Breast epithelium (tissue), 4 donors: ENCODE measurements around the gene SOS1. TPM values are rescaled to one million over a fixed set of nuclear protein-coding genes. Genes with fewer than 3 reads are reported as not detected.
A peak's percentile ranks its signal among the peaks of the same experiment; 100 is the strongest.

Experiments
- DNase-seq, 2 donors: peaks; one replicate each; pipeline ENCODE4 v3.0.0-alpha.2; 2019; ENCODE audit warnings: low spot score in 2 of 2
- H3K27ac ChIP-seq, 2 donors: fragments of 200-600 bp; sonication (generic) in 1 of 2; one replicate each; pipeline ENCODE4 v1.5.1; 2016 to 2019; ENCODE audit warnings: mild to moderate bottlenecking in 1 of 2
- H3K27me3 ChIP-seq, 2 donors: fragments of 200-600 bp; sonication (generic) in 1 of 2; one replicate each; pipeline versions ENCODE4 v1.5.1 to v1.6.0; 2017 to 2019; ENCODE audit warnings: control low read depth in 1 of 2, mild to moderate bottlenecking in 1 of 2
- H3K36me3 ChIP-seq: fragments of 200-600 bp; one replicate; pipeline ENCODE4 v1.5.1; 2019
- H3K4me1 ChIP-seq, 2 donors: fragments of 200-600 bp; sonication (generic); one replicate each; pipeline ENCODE4 v1.5.1; 2016 to 2019; ENCODE audit warnings: control low read depth in 1 of 2
- H3K4me3 ChIP-seq, 3 donors: fragments of 200-600 bp; sonication (generic); 1 replicate in 2 of 3; 2 replicates in 1 of 3; pipeline ENCODE4 v1.5.1; 2016 to 2019; ENCODE audit warnings: mild to moderate bottlenecking in 3 of 3, moderate library complexity in 2 of 3
- H3K9me3 ChIP-seq, 2 donors: fragments of 200-600 bp; sonication (generic) in 1 of 2; one replicate each; pipeline ENCODE4 v1.5.1; 2016 to 2019; ENCODE audit warnings: control low read depth in 1 of 2
- POLR2A ChIP-seq: fragments of 450-650 bp; IDR thresholded peaks from one replicate; pipeline ENCODE4 v1.6.1; 2016; ENCODE audit warnings: antibody characterized with exemption, mild to moderate bottlenecking, moderate library complexity
- POLR2AphosphoS5 ChIP-seq, 3 donors: sonication (generic); formaldehyde crosslinking; IDR thresholded peaks; one replicate each; pipeline ENCODE4 v1.6.1; 2017; ENCODE audit warnings: antibody characterized with exemption in 3 of 3
- intact Hi-C: fragments of 100-400 bp; cut with DNase I; formaldehyde crosslinking; loops from one replicate; pipeline ENCODE4 v1.15.1; 2023; ENCODE audit warnings: low total_unique reads
- total RNA-seq, 3 donors: library from RNA; depleted of rRNA; stranded (reverse); fragments of >200 nt; gene quantifications; one replicate each; pipeline ENCODE4 v1.1.0, GENCODE V29; 2016
- TF ChIP-seq, protein P1 (sequence below), 3 donors: fragments of 450-650 bp; IDR thresholded peaks; one replicate each; pipeline ENCODE4 v1.5.1; 2016 to 2017; ENCODE audit warnings: antibody characterized with exemption in 3 of 3, mild to moderate bottlenecking in 3 of 3, moderate library complexity in 3 of 3

Gene SOS1
- total RNA-seq, 3 donors from 2014 or later, result 33.4 to 49.0 (median 37.0) TPM

DNA sequence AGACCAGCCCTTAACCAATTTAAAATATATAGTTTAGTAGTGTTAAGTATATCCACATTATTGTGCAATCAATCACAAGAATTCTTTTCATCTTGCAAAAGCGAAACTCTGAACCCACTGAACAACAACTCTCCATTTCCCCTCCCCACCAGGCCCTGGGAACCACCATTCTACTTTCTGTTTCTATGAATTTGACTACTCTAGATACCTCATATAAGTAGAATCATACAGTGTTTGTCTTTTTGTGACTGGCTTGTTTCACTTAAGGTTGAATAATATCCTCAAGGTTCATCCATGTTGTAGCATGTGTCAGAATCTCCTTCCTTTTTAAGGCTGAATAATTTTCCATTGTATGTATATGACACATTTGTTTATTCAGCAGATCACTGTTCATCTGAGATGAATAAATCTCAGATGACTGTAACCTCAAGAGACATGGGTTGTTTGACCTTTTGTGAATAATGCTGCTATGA is 8.1 kb upstream of the SOS1 start:
- no peak for DNase-seq
- no peak overlapping the region for H3K27ac ChIP-seq
- H3K9me3 ChIP-seq, result no peaks in the 10 kb centered on the region
- intact Hi-C loops, result no loop called here
- no peaks in the 10 kb centered on the region for H3K4me1 ChIP-seq
- no peaks in the 10 kb centered on the region for H3K27me3 ChIP-seq
- TF ChIP-seq POLR2AphosphoS5 (IDR thresholded peaks at IDR 0.05) (no peak), POLR2A (no peak)
- TF ChIP-seq, protein P1, sequence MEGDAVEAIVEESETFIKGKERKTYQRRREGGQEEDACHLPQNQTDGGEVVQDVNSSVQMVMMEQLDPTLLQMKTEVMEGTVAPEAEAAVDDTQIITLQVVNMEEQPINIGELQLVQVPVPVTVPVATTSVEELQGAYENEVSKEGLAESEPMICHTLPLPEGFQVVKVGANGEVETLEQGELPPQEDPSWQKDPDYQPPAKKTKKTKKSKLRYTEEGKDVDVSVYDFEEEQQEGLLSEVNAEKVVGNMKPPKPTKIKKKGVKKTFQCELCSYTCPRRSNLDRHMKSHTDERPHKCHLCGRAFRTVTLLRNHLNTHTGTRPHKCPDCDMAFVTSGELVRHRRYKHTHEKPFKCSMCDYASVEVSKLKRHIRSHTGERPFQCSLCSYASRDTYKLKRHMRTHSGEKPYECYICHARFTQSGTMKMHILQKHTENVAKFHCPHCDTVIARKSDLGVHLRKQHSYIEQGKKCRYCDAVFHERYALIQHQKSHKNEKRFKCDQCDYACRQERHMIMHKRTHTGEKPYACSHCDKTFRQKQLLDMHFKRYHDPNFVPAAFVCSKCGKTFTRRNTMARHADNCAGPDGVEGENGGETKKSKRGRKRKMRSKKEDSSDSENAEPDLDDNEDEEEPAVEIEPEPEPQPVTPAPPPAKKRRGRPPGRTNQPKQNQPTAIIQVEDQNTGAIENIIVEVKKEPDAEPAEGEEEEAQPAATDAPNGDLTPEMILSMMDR (IDR thresholded peaks at IDR 0.05), result no peak
- H3K36me3 ChIP-seq, result no peaks in the 10 kb centered on the region
- H3K4me3 ChIP-seq, result no peak overlapping the region

DNA sequence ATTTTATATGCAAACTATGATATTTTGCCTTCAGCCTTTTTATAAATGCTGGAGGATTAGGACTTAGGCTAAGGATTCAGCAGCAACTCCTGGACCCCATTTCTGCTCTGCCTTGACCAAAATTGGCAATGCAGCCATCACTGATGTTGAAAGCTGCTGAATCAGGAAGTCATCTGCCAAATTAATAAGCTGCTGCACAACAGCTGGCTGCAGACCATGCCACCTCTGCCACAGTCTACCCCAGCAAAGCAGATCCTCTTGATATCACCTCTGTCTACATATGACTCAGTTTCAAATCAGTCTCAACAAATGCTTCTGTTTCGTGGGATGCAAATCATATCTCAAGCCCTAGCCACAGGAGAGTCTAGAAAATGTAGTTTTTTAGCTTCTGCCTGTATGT is 7.1 kb upstream of the SOS1 start:
- Histone ChIP-seq H3K9me3 (no peaks in the 10 kb centered on the region), H3K27ac (peak overlapping the region in 1 of 2 donors; percentile 56), H3K27me3 (no peaks in the 10 kb centered on the region), H3K36me3 (no peaks in the 10 kb centered on the region), H3K4me3 (no peak overlapping the region), H3K4me1 (peaks cover 0 to 7% of the 10 kb centered on the region in 2 donors)
- intact Hi-C loops, result no loop called here
- TF ChIP-seq, protein P1 (IDR thresholded peaks at IDR 0.05), result no peak
- TF ChIP-seq POLR2AphosphoS5 (IDR thresholded peaks at IDR 0.05) (no peak), POLR2A (no peak)
- DNase-seq, result no peak

DNA sequence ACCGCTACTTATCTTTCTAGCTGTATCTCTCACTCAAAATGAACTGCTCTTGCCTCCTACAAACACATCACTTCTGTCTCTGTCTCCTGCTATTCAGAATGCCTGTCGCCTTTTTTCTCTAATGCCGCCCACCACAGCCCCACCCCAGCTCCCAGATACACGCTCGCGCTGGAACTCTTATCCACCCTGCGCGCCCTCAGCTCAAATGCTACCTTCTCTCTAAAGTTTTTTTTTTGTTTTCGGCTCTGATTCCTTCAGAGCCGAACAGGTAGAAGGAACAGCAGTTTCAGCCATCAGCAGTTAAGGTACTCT is 3.9 kb upstream of the SOS1 start:
- H3K27ac ChIP-seq, result peak overlapping the region; percentile 92 to 95
- TF ChIP-seq POLR2AphosphoS5 (IDR thresholded peaks at IDR 0.05) (no peak), POLR2A (no peak)
- TF ChIP-seq, protein P1 (IDR thresholded peaks at IDR 0.05), result no peak
- H3K27me3 ChIP-seq, result no peaks in the 10 kb centered on the region
- H3K4me3 ChIP-seq, result peak overlapping the region; percentile 77 to 94 (median 85)
- no peaks in the 10 kb centered on the region for H3K36me3 ChIP-seq
- no peaks in the 10 kb centered on the region for H3K9me3 ChIP-seq
- no peak for DNase-seq
- intact Hi-C loops, result no loop called here
- H3K4me1 ChIP-seq, result peaks cover 0 to 14% of the 10 kb centered on the region in 2 donors

DNA sequence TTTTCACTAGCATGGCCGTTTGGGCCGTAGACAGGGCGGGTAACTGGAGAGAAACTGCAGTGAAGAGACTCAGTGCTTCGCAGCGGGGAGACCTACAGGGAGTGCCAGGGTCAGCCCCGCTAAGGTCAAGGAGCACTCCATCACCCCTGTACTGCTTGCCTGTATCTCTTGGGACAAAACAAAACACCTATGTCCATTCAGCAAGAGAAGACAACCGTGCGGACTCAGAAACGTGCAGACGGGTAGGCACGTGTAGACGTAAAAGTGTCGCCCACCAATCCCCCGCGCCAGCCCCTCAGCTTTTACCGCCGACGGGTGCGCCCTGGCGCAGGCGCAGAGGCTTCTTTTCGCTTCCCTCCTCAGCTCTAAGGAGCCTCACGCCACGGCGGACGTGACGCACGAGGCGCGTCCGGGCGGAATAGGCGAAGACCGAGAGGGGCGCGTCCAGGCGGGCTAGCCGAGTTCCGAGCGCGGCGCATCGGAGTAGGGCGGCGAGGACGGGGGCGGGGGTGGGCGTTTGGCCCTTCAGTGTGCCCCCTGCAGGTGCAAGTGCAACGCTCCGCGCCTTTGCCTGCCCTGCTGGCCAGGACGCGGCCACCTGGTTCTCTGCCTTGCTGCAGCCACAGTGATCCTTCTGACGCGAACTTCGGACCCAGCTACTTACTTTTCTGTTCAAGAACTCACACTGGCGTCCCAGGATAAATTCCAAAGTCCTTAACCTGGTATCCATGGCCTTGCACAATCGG is 3.3 kb upstream of the SOS1 start:
- intact Hi-C loops, result no loop called here
- Histone ChIP-seq H3K4me3 (peak overlapping the region; percentile 77 to 94 (median 85)), H3K4me1 (peaks cover 0 to 14% of the 10 kb centered on the region in 2 donors), H3K36me3 (no peaks in the 10 kb centered on the region), H3K27ac (peak overlapping the region; percentile 92 to 95), H3K27me3 (no peaks in the 10 kb centered on the region), H3K9me3 (no peaks in the 10 kb centered on the region)
- TF ChIP-seq POLR2AphosphoS5 (IDR thresholded peaks at IDR 0.05) (peak; percentile 64 to 85 (median 77)), POLR2A (peak; percentile 78)
- TF ChIP-seq, protein P1 (IDR thresholded peaks at IDR 0.05), result peak in 2 of 3 donors; percentile 24
- peak; percentile 86 to 91 for DNase-seq

DNA sequence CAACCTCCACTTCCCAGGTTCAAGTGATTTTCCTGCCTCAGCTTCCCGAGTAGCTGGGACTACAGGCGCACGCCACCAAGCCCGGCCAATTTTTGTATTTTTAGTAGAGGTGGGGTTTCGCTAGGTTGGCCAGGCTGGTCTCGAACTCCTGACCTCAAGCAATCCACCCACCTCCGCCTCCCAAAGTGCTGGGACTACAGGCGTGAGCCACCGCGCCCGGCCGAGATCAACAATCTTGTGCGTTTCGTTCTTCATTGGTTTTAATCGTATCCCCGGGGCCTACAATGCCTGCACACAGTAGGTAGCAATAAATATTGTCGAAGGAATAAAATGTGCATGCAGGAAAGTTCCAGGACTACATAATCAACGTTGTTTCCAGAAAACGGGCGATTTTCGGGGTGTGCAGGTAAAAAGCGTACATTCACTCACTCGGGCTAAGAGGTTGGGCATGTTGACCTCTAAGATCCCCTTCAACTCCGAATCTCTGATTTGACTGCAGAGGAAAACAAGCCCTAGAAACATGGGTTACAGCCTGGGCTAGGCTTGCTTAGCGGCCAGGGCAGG is 2.7 kb upstream of the SOS1 start:
- peak overlapping the region; percentile 77 to 94 (median 85) for H3K4me3 ChIP-seq
- DNase-seq, result no peak
- no peaks in the 10 kb centered on the region for H3K36me3 ChIP-seq
- H3K27me3 ChIP-seq, result no peaks in the 10 kb centered on the region
- intact Hi-C loops, result no loop called here
- H3K4me1 ChIP-seq, result peaks cover 0 to 14% of the 10 kb centered on the region in 2 donors
- peak overlapping the region; percentile 92 to 95 for H3K27ac ChIP-seq
- TF ChIP-seq, protein P1 (IDR thresholded peaks at IDR 0.05), result no peak
- TF ChIP-seq POLR2A, result no peak
- H3K9me3 ChIP-seq, result no peaks in the 10 kb centered on the region
